Measurements from ENCODE around the gene TDO2.
"Not testable (repeated sequence)": the region's sequence is repeated elsewhere in the genome, so short reads cannot be mapped to it uniquely, and the experiment has no call there.

Gene TDO2

DNA sequence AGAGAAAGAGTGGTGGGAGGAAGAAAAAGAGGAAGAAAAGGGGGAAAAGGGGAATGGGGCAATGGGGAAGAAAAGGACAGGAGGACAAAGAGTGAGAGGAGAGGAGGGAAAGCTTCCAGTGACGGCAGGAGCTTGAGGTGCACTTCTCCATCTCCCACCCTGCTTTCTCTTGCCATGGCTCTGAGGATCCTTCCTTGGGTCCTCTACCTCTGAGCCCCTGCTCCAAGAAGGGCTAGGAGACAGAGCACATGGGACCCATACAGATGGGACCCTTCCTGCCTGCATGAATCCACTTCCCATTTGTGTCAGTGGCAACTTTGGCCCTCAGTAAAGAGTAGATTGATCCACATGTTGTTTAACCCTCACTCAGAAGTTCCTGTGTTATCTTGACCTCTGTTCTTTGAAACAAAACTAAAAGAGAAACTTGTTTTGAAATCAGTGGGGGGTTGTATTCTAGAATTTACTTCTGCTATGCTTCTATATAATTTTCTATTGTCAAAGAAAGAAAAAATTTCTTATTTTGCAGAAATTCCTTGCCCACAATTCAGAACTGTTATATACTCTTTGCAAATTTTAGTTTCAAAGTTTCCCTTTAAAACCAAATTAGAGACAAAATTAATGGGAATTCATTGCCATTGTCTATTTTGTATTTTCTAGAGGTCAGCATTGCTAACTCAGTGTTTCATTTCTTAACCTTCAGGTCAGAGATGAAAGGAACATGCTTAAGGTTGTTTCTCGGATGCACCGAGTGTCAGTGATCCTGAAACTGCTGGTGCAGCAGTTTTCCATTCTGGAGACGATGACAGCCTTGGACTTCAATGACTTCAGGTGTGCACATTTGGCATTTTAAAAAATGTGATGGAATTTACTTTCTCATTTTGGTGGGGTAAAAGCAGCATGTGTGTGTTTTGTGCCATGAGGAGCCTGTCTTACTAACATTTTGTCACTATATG lies 5.0 kb downstream of the TDO2 start:
- no peak for DNase-seq

DNA sequence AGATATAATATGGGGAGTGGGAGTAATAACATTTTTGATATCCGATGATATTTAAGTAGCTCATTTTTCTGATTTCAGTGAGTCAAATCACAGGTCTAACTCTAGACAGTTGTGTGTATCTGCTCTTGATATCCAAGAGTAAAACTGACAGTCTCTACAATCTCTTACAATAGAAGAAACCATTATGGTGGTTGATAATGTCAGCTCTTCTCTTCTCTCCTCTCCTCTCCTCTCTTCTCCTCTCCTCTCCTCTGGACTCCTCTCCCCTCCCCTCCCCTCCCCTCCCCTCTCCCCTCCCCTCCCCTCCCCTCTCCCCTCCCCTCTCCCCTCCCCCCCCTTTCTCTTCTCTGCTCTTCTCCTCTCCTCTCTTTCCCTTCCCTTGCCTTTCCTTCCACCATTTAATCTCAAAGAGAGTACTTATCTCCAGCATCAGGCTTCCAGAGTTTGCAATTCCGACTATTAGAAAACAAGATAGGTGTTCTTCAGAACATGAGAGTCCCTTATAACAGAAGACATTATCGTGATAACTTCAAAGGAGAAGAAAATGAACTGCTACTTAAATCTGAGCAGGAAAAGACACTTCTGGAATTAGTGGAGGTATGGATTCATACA lies 6.2 kb downstream of the TDO2 start:
- DNase-seq: no peak

DNA sequence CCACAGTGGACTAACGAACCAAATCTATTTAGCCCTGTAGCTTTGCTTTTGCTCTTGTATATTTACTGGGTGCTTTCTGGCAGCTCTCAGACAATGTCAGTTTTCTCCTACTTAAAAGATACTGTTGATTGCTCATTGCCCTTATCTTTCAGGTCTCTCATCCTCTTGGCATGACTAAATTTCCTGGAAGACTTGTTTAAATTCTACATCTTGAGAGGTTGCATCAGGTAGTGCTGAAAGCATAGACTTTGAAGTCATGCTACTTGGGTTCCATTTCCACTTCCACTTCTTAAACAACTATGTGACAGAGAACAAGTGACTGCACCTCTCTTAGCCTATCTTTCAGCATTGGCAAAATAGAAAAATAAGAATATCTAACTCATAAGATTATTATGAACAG lies 8.4 kb downstream of the TDO2 start:
- no peak for DNase-seq

DNA sequence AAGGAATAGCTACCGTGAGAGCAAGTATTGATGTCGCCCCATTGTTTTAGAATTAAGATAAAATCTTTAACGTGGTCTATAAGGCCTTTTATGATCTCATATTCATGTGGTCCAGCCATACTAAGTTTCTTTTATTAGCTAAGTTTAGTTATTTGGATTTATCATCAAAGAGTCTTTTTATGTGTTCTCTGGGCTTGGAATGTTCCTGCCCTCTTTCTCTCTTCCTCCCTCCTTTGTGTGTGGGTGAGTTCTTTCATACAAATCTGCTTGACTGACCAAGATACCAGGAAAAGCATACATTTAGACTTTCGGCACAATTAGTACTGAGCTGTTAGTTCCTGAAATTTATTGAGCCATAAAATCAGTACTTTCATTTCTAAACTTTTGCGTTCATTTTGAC lies 11.3 kb downstream of the TDO2 start:
- no peak for DNase-seq

DNA sequence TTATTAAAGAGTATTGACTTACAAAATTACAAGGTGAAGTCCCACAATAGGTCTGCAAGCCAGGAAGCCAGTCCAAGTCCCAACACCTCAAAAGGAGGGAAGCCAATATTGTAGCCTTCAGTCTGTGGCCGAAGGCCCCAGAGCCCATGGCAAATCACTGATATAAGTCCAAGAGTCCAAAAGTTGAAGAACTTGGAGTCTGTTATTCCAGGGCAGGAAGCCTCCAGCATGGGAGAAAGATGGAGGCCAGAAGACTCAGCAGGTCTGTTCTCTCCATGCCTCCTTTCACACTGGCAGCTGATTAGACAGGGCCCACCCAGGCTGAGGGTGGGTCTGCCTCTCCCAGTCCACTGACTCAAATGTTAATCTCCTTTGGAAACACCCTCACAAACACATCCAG lies 18.1 kb downstream of the TDO2 start:
- DNase-seq: no peak

DNA sequence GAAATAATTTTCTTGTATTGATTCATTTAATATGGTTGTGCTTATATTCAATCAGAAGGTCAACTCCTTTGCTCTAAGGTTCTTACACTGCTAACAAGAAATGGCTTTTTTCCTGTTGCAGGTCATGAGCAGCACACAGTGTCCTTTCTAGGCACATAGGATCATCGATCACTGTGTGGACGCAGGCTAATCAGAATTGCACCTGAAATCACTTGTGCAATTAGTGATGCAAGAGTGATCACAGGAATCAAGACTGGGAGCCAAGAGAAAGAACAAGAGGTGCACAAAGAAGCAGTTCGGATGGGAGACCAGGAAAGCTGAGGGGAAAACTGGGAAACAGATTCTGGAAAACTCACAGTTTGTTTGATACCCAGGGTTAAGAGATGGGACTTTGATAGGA lies 21.1 kb downstream of the TDO2 start:
- DNase-seq: no peak

DNA sequence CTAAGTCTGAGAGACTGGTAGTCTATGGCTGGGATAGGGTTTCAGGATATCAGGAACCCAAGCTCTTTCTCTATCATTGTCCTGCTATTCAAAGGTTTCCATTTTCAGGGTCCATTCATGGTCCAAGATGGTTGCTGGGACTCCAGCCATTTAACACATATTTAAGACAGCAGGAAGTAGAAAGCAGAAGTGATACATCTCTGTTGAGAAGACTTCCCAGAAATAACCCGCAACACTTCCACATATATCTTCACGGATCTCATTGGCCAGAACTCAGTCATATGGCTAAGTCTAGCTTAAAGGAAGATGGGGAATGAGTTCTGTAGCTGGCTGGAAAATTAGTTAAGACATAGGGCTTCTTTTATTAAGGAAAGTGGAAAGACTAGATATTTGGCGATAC lies 26.3 kb downstream of the TDO2 start:
- DNase-seq: no peak

DNA sequence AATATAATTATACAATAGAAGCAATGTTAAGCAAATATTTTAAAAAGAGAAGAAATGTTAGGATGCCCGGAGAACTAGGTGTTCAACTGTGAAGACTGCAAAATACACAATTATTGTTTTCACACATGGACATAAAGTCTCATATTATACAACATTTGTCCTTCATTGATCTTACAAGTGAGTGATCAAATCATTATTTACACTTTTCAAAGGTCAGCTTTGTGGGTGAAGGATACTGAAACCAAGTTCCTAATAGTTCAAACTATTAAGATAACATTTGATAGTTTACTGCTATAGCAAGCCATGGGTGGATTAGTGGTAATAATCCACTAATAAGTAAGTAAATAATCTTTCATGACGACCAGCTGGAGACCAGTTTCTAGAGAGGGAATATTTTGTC lies 26.8 kb downstream of the TDO2 start:
- no peak for DNase-seq

DNA sequence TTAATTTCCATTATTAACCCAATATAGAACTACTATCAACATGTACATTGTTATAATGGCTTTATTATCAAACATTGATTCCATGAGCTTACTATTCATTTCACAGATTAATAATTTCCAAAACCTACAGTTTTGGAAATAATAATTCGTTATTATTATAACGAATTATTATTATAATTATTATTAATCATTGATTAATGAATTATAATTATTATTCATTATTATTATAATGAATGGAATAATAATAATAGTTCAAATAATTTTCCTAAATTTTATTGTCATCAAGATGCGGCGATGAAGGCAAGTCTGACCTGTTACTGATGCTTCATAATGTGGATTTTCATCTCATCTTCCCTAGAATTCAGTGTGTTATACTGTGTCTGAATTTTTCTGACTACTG lies 28.1 kb downstream of the TDO2 start:
- no peak for DNase-seq

DNA sequence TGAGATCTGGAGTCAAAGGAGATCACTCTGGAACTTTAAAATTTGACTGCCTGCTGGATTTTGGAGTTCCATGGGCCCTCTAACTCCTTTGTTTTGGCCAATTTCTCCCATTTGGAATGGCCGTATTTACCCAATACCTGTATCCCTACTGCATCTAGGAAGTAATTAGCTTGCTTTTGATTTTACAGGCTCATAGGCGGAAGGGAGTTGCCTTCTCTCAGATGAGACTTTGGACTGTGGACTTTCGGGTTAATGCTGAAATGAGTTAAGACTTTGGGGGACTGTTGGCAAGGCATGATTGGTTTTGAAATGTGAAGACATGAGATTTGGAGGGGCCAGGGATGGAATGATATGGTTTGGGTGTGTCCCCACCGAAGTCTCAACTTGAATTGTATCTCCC lies 31.1 kb downstream of the TDO2 start:
- DNase-seq: not testable (repeated sequence)

DNA sequence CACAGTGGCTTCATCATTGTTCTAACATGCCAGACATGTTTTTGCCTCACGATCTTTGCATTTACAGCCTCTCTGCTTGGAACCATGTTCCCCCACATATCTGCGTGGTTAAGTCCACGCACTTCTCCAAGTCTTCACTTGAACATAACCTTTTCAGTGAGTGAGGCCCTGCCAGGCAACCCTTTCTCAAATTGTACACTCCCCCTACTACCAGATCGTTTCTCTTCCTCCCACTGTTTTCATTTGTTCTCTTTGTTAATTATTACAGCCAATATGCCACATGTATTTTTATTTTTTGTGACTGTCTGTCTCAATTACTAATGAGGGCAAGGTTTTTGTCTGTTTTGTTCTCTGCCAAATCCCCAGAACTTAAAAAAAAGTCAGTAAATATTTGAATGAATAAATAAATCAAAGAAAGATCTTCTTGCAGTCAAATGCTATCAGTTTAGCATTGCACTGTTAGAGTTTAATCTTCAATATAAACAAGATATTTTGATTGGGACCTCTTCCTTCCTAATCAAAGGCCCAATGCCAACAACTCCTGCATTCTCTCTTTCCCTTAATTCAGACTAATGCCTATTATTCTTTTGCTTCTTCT lies 32.0 kb downstream of the TDO2 start:
- no peak for DNase-seq

DNA sequence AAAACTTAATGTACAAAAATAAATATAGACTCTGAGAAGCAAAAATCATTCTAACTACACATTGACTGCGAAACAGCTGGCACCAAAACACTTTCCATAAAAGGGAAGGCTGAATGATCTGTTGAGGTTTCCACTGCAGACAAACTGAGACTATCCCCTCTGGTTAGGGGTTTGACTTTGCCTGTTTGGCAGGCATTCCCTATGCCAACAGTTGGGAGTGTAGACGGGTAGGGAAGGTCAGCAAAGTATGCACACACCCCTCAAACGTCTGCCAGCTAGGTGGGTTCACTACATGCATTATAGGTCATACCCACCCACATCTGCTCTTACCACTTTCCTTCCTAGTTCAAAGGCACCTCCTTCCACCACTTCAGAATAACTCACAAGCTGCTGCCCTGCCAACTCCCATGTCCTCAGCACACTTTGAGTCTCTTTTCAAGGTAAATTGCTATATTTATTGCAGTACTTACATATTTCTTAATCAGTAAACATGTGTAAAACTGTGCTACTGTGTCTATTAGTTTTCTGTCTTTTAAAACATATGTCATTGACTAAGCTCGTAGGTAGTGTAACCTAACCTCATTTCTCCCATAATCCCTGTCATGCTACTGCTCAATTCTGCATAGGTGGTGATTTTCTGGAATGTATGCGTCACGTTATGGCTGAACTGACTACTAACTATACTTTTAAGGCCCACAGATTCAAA lies 37.7 kb downstream of the TDO2 start:
- no peak for DNase-seq

DNA sequence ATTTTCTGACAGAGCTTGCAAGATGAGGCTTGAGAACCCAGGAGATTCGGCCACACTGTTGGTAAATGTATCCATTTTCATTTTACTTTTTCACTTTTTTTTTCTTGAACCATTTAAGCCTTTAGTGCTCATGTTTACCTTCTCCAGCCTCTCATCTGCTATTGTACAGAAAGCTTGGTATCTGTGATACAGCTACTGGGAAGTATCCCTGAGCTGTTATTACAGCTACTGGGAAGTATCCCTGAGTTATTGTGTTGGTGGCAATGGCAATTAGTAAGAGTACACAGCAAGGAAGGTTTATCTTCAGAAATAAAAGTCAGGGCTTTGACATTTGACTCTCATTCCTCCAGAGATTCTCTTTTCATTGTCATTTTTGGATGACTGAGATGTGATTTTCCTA lies 38.3 kb downstream of the TDO2 start:
- DNase-seq: no peak

DNA sequence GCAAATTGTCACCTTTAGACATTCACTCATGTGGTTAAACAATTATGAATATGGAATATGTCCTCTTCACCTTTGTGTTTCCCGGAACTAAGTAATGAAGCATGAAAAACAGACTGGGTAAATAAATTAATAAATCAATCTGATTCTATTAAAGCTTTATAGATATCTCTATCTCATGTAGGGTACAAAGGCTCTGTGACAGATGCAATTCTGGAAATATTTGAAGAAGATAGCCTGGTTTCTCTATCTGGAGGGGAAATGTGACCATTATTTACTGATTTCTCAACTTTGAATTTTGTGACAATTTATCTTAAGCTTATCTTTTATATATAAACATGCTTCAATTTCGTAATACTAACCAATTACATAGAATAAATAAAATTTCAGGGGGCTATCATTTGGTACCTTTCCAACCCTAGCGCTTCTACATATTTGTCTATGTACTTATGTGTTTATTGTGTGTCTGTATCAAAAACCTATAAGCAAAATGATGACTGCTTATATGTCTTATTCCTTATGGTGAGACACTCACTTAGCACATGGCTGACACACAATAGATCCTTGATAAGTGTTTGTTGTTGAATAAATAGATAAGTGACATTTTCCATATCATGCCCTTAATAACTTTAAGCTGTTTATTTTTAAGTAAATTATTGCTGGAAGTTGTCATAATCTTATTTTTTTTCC lies 40.3 kb downstream of the TDO2 start:
- no peak for DNase-seq

DNA sequence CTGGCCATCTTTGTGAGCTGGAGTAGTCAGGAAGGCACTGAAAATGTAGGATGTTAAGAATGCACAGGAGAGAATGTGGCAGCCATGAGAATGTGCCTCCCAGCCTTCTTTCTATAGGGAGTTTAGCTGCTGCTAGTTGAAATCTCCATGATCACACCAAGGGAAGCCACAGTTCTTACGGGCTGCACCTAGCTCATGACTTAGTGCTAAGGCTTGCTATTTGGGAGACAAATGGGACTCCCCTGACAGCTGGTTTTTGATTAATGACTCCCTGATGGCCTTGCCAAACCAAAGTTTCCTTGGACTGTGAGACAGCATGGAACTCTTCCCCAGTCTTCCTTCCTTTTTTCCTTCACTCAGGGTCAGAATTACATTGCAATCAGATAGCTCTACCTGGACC lies 41.0 kb downstream of the TDO2 start:
- DNase-seq: no peak

DNA sequence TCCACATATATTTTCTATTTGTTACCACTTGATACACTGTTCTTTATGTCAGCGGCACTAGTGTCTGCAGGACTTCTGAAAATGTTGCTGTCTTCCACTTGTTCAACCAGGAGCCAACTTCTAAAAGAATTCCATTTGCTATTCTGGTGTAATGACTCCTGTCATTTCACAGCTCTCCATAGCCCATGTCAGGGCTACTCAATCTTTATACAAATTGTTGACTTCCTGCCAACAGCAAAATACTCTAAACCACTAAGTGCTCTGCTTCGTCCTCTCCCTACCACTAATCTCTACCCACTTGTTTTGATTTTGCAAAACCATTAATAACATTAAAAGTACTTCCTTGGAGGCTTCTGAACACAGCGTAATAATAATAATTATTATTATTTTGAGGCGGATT lies 43.0 kb downstream of the TDO2 start:
- DNase-seq: no peak

DNA sequence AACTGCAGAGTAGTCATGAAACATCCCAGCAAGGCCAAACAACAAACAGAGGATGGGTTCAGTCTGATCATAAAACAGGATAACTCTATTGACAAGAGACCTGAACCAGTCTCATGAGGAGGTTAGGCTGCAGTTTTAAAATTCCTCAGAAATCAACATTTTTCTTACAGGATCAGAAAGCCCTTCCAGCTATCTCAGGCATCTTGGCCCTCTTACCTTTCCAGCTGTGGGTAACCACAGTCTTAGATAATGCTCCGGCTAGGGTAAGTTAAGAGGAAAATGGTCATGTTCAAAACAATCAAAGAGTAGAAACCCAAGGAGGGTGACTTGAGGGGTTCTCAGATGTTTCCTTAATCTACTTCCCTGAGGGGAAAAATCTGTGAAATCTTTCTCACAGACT lies 45.0 kb downstream of the TDO2 start:
- DNase-seq: no peak

DNA sequence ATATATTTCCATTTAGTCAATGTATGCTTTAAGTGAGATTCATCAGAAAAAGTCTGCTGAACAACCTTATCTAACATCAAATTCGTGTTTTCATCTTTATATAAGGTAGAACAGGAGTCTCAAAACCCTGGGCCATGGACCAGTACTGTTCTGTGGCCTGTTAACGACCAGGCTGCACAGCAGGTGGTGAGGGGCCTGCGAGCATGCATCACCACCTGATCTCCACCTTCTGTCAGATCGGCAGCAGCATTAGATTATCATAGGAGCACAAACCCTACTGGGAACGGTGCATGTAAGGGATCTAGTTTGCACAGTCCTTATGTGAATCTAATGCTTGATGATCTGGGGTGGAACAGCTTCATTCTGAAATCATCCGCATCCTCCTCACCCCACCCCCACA lies 47.0 kb downstream of the TDO2 start:
- no peak for DNase-seq

DNA sequence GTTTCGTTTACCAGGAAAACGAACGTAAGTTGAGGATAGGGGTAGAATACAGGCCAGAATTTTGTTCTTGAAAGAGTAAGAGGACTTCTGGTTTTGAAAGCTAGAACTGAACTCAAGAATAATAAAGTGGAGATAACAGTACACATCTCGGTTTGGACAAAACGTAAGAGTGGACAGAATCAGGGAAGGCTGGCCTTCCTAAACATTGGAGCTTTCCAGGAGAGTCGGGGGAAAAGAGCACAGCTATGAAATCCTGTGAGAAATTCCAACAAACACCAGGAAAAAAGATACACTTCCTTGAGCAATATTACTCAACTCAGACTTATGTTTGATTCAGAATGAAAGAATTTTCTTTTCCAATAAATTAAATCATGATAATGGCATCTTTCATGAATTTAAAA lies 49.0 kb downstream of the TDO2 start:
- DNase-seq: no peak

DNA sequence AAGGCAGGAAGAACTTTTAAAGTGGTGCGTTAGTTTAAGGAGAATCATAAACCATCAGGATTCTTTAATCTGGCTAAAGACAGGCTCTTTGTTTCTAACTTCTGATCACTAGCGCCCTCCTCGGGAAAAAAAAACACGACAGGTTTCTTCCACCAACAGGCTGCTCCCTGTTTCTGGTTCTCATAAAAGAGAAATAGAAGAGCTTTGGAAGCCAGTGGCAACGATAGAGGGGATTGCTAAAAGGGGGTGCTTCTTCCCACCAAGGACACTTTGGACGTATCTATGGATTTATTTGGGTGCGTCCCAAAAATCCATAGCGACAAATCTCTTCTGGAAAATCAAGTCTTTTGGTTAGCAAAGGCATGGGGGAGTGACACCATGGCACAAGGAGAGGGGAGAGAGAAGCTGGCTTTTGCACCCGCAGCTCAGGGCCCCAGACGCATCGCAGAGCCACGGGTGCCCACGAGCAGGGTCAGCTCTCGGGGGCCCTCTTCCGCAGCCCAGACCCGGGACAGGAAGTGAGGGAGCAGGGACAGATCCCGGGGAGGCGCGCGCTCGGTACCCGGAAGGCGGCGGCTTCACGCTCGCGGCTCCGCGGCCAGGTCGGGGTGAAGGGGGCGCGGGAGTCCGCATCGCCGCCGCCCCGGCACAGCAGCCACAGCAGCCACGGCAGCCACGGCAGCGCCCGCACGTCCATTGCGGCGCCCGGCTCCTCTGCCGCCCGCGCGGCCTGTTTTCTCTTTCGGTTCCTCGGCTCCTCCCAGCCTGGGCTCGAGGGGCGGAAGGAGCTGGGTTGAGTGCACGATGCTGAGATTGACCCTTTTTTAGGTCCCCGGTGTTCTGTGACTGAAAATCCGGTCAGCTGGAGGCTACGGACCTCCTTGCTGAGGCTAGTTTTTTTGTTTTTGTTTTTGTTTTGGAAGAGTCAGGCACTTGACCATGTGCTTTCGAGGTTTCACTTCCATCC lies 49.9 kb downstream of the TDO2 start, which contains the start of gene CTSO:
TSS of gene CTSO (minus strand) at position 716 of the 967 bp plus-strand sequence. CDS start at position 697, 19 bp downstream.
- peak; percentile 74 for DNase-seq

DNA sequence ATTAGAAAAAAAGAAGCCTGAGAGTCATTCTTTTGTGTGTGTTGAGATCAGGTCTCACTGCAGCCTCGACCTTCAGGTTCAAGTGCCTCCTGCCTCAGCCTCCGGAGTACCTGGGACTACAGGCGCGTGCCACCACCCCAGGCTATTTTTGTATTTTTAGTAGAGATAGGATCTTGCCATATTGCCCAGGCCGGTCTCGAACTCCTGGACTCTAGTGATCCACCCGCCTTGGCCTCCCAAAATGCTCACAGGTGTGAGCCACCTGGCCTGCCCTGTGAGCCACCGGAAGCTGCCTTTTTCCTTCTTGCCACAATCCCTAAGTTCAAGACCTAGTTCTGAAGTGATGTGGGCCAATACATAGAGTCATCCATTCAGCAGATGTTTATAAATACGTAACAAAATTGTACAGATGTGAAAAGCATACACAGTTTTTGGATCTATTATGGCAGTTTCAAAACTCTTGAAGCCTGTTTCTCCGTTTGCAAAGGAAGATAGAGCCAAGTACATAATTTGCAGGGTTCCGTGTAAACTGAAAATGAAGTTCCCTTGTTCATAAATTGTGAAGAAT lies 50.7 kb downstream of the TDO2 start:
- DNase-seq: no peak

Data from central memory CD4-positive, alpha-beta T cell (primary cell).